Stimulated activated naive CD8-positive, alpha-beta T cell treated with anti-CD3 and anti-CD28 coated beads, Interleukin-15, Interleukin-2, amounts not matched to agents 100 ng/mL and 50 ng/mL, for 24 hours (primary cell): Measurements from ENCODE around the gene SRMS.
"Not testable (repeated sequence)": the region's sequence is repeated elsewhere in the genome, so short reads cannot be mapped to it uniquely, and the experiment has no call there.

Experiments
- H3K27ac Mint-ChIP-seq: one replicate; pipeline ENCODE4 v1.8.0; 2021; ENCODE audit warnings: mild to moderate bottlenecking, mixed read lengths
- H3K27me3 Mint-ChIP-seq: one replicate; pipeline ENCODE4 v1.8.0; 2021; ENCODE audit warnings: mixed read lengths
- H3K36me3 Mint-ChIP-seq: one replicate; pipeline ENCODE4 v1.8.0; 2021; ENCODE audit warnings: low read depth, mixed read lengths
- H3K4me1 Mint-ChIP-seq: one replicate; pipeline ENCODE4 v1.8.0; 2021; ENCODE audit warnings: low read depth, mixed read lengths
- H3K4me3 Mint-ChIP-seq: one replicate; pipeline ENCODE4 v1.8.0; 2021; ENCODE audit warnings: mild to moderate bottlenecking, mixed read lengths
- H3K9me3 Mint-ChIP-seq: one replicate; pipeline ENCODE4 v1.8.0; 2021; ENCODE audit warnings: mixed read lengths

Gene SRMS

DNA sequence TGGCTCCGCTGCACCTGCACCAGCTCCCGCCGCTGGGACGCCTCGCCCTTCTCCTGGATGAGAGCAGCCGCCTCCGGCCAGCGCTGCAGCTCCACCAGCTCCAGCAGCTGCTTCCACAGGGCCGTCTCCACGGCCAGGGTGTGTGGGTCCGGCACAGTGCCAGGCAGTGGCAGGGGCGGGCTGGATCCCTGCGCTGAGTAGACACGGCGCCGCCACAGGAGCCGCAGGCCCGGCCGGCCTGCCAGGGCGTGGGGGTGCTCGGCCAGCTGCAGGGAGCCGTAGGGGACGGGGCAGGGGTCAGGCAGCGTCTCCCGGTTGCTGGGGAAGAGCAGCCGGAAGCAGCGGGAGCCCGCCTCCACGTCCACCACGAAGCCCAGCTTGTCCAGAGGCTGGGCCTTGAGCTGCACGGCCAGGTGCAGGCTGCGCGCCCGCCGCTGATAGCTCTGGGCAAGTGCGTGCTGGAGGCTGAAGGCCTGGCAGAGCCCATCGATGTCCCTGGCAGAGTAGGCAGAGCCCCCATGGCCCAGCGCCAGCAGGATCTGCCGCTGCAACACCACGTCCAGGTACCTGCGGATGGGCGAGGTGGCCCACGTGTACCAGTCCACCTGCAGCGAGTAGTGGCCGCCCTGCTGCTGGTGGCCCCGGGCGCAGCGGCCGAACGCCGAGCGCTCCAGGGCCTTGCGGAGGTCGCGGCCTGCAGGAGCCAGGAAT, 15.8 kb upstream of the SRMS start:
- H3K4me3 Mint-ChIP-seq, result no peak overlapping the region
- H3K36me3 Mint-ChIP-seq, result peaks cover 4% of the 10 kb centered on the region
- no peaks in the 10 kb centered on the region for H3K9me3 Mint-ChIP-seq

DNA sequence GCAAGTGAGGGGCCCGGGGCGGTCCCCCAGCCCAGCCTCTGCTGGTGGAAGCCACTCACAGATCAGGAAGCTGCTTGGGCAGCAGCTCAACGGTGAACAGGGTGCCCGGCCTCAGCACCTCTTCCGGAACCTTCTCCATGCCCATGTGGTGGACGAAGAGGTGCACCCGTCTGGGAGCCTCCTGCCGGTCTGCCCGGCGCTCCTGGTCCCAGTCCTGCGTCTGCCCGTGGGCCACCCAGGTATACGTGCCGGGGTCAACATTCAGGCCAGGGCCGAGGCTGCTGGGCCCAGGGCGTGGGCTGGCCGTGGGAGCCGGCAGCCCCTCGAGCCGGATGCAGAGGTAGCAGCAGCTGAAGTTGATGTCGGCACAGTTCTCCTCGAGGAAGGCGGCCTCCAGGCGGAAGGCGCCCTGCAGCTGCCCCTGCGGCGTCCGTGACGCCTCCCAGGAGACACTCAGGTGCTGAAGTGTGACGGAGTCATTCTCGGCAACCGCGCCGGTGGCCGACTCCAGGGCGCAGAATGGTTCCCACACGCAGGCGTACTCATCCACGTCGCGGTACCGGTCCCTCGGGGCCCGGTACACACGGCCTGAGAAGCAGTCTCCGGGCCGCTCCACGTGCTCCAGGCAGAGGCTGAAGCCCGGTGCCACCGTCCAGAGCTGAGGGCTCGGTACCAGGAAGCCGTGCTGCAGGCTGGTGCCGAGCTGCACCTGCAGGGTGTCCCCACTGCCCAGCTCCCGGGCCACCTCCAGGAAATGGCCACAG, 15.1 kb upstream of the SRMS start:
- H3K27me3 Mint-ChIP-seq, result no peaks in the 10 kb centered on the region
- no peaks in the 10 kb centered on the region for H3K9me3 Mint-ChIP-seq
- no peak overlapping the region for H3K27ac Mint-ChIP-seq
- peaks cover 4% of the 10 kb centered on the region for H3K36me3 Mint-ChIP-seq
- peaks cover 8% of the 10 kb centered on the region for H3K4me1 Mint-ChIP-seq
- no peak overlapping the region for H3K4me3 Mint-ChIP-seq

More for the DNA sequence above, 15.8 kb upstream of the SRMS start:
- Mint-ChIP-seq H3K4me1 (peaks cover 15% of the 10 kb centered on the region), H3K27ac (no peak overlapping the region), H3K27me3 (no peaks in the 10 kb centered on the region)

DNA sequence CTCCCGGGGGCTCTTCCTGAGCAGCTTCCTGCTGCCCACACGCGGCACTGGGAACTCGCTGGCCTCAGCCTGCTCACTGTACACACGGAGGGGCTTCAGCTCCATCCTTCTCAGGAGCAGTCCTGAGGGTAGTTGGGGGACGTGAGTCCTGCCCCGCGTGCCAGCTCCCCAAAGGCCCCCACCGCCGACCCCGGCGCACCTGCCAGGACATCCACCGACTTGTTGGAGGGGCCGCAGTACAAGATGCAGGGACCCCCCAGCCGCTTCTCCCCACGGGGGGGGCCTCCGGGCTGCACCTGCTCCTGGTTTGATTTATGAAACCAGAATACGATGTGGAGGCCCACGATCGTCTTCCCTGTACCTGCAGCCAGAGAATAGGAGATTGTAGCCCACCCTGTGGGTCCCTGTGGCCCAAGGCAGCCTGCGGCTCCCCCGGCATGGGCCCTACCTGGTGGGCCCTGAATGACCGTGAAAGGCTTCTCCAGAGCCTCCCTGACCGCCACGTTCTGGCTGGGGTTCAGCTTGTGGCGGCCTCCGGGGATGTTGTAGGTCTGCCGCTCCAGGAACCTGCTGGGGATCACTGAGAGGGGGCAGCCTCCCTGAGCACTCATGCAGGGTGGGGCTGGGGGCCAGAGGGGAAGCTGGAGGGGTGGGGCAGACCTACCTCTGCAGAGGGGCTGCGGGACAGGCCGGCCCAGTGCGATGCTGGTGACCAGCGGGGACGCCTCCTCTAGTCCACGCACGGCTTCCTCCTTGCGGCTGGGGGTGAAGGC, 14.3 kb upstream of the SRMS start:
- no peaks in the 10 kb centered on the region for H3K27me3 Mint-ChIP-seq
- no peaks in the 10 kb centered on the region for H3K9me3 Mint-ChIP-seq

DNA sequence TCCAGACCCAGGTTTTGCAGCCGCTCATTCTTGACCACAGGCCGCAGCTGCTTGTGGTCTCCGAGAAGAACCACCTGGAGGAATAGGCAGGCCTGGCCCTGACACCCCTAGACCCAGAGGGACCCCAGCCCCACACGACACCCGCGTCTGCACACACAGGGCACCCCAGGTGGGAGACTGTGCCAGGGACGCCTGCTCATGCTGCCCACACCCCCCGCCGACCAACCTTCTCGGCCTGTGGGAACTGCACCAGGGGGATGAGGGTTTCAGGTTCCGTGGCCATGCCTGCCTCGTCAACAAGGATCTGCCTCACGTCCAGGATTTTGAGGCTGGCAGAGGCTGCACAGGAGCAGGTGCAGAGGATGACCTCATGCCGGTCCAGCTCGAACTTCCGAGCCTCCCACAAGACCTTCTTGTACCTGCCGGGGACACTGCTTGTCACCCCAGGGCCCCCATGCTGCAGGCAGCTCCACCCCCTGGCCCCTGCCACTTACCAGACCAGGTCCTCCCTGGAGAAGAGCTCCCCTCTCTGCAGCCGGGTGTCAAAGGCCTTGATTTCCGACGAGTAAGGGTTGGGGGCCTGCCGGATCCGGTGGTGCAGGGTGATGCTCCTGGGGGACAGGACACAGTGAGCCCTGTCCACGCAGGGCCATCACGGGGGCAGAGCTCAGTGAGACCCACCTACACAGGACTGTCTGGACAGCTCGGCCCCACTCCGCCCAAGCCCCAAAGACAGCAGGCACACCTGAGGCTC, 13.5 kb upstream of the SRMS start:
- peaks cover 4% of the 10 kb centered on the region for H3K36me3 Mint-ChIP-seq
- H3K9me3 Mint-ChIP-seq, result no peaks in the 10 kb centered on the region
- no peak overlapping the region for H3K4me3 Mint-ChIP-seq
- H3K27me3 Mint-ChIP-seq, result no peaks in the 10 kb centered on the region
- H3K27ac Mint-ChIP-seq, result no peak overlapping the region
- no peaks in the 10 kb centered on the region for H3K4me1 Mint-ChIP-seq

More for the DNA sequence above, 14.3 kb upstream of the SRMS start:
- no peaks in the 10 kb centered on the region for H3K4me1 Mint-ChIP-seq
- H3K4me3 Mint-ChIP-seq, result no peak overlapping the region
- H3K27ac Mint-ChIP-seq, result no peak overlapping the region
- peaks cover 4% of the 10 kb centered on the region for H3K36me3 Mint-ChIP-seq

DNA sequence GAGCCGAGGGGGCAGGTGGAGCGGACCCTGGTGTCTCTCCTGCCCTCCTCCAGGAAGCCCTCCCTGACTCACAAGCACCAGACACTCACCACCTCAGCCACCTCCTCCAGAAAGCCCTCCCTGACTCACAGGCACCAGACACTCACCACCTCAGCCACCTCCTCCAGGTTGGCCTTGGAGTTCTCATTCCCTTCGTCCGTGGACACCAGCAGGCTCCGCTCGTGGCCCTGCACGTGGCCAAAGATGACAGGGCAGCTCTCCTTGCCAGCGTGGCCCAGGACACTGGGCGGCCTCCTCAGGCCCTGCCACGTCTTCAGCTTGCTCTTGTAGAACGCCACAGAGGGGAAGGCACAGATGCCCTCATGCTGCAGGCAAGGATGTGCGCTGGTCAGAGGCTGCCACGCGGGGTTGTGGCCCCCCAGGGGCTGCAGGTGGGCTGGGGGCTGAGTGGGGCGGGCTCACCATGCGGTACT, 12.8 kb upstream of the SRMS start:
- H3K4me1 Mint-ChIP-seq, result no peaks in the 10 kb centered on the region
- H3K27ac Mint-ChIP-seq, result no peak overlapping the region
- no peaks in the 10 kb centered on the region for H3K27me3 Mint-ChIP-seq
- peaks cover 4% of the 10 kb centered on the region for H3K36me3 Mint-ChIP-seq
- no peak overlapping the region for H3K4me3 Mint-ChIP-seq
- no peaks in the 10 kb centered on the region for H3K9me3 Mint-ChIP-seq

DNA sequence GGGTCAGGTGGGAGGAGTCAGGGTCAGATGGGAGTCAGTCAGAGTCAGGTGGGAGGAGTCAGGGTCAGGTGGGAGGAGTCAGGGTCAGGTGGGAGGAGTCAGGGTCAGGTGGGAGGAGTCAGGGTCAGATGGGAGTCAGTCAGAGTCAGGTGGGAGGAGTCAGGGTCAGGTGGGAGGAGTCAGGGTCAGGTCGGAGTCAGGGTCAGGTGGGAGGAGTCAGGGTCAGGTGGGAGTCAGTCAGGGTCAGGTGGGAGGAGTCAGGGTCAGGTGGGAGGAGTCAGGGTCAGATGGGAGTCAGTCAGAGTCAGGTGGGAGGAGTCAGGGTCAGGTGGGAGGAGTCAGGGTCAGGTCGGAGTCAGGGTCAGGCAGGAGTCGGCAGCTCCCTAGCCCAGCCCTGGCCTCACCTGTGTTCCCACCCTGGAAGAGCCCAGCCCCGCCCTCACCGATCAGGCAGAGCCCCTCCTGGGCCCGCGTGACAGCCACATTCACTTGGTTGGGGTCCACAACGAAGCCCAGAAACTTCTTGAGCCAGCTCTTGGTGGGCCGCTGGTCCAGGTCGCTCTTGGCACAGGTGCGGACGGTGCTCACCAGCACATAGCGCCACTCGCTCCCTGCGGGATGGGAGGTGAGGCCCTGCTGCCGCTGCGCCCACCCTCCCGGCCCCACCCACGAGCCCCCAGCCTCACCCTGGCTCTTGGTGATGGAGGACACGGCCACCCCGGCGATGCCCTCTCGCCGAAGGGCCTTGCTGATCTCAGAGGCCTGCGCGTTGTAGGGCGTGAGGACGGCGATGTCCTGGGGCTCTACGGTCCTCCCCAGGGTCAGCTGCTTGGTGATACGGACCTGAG, 12.2 kb upstream of the SRMS start:
- H3K27me3 Mint-ChIP-seq, result not testable (repeated sequence)

DNA sequence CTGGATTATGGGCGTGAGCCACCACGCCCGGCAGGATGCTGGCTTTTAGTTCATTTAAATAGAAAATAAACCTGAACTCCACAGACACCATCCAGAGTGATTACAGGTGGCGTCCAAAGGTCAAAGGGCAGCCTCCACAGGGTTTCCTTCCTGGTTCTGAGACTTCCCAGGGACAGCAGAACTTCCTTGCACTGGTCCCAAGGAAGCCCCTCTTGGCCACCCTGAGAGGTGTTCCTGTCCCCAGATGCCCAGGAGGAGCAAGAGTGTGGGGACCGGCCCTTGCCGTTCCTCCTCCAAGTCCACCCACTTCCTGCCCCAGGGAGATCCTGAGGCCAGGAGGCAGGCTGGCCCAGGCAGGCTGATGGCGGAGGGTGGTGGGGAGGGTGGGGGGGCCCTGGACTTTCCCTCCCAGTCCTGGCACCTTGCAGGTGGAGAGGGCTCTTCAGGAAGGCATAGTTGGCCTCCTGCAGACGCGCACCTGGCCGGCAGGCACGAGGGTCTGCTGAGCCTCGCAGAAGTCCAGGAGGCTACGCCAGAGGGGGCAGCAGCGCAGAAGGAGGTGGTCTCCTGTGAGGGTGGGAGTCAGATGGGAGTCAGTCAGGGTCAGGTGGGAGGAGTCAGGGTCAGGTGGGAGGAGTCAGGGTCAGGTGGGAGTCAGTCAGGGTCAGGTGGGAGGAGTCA, 11.4 kb upstream of the SRMS start:
- H3K36me3 Mint-ChIP-seq, result peaks cover 4% of the 10 kb centered on the region
- no peaks in the 10 kb centered on the region for H3K4me1 Mint-ChIP-seq
- H3K9me3 Mint-ChIP-seq, result no peaks in the 10 kb centered on the region
- no peaks in the 10 kb centered on the region for H3K27me3 Mint-ChIP-seq
- no peak overlapping the region for H3K4me3 Mint-ChIP-seq
- no peak overlapping the region for H3K27ac Mint-ChIP-seq

More for the DNA sequence above, 12.2 kb upstream of the SRMS start:
- not testable (repeated sequence) for H3K4me1 Mint-ChIP-seq, H3K4me3 Mint-ChIP-seq, H3K9me3 Mint-ChIP-seq, H3K36me3 Mint-ChIP-seq, H3K27ac Mint-ChIP-seq

DNA sequence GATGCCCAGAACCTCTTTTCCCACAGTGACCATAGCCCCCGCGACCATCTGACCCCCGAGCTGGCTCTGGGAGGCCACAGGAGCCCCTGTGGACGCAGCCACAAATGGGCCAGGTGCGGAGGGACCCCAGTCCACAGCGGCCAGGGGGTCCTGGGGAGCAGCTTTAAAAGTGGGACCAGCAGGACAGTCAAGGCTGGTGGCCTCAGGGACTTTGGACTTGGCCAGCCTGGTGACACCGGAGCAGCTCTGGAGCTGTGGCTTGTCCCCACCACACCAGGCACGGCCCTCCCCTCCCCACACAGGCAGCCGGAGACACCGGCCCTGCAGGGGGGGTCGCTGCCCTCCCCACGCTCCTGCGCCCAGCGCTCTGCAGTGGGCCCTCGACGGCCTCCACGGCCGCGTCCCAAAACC, 9.9 kb upstream of the SRMS start:
- no peaks in the 10 kb centered on the region for H3K9me3 Mint-ChIP-seq

DNA sequence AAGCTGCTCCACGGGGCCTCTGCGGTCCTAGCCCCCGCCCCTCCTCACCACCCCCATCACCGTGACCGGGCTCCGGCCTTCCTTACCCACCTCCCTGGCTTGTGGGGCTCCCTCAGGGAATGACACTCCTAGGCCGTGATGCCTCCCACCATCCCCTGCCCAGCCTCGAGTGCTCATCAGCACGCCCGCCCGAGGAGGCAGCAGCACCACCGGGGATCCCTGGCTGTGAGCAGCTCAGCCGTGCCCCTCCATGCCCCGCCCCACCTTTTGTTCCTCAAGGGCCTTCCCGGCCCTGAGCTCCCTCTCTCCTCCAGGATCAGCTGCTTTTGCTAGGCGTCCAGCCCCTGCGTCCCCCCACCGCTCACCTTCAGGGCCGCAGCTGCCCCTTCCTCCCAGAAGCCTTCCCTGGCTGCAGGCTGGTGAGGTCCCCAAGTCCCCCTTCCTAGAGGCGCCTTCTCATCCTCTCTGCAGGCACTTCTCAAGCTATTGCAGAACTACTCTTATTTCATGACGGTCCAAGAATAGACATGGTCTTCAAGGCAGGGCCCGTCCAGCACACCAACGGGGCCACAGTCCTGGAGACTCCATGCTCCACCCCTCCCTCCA, 9.4 kb upstream of the SRMS start:
- Mint-ChIP-seq H3K36me3 (peaks cover 4% of the 10 kb centered on the region), H3K9me3 (no peaks in the 10 kb centered on the region), H3K27me3 (no peaks in the 10 kb centered on the region), H3K4me1 (peaks cover 12% of the 10 kb centered on the region), H3K27ac (no peak overlapping the region), H3K4me3 (no peak overlapping the region)

More for the DNA sequence above, 9.9 kb upstream of the SRMS start:
- Mint-ChIP-seq H3K4me1 (peaks cover 8% of the 10 kb centered on the region), H3K27ac (no peak overlapping the region), H3K36me3 (peaks cover 4% of the 10 kb centered on the region), H3K27me3 (no peaks in the 10 kb centered on the region), H3K4me3 (no peak overlapping the region)

DNA sequence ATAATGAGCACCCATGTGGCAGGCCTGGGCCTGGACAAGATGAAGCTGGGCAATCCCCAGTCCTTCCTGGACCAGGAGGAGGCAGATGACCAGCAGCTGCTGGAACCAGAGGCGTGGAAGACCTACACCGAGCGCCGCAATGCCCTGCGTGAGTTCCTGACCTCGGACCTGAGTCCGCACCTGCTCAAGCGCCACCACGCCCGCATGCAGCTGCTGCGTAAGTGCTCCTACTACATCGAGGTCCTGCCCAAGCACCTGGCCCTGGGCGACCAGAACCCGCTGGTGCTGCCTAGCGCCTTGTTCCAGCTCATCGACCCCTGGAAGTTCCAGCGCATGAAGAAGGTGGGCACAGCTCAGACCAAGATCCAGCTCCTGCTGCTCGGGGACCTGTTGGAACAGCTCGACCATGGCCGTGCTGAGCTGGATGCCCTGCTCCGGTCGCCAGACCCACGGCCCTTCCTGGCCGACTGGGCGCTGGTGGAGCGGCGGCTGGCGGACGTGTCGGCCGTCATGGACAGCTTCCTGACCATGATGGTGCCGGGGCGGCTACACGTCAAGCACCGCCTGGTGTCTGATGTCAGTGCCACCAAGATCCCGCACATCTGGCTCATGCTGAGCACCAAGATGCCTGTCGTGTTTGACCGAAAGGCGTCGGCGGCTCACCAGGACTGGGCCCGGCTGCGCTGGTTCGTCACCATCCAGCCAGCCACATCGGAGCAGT, 8.3 kb upstream of the SRMS start:
- Mint-ChIP-seq H3K27ac (no peak overlapping the region), H3K4me3 (no peak overlapping the region)

DNA sequence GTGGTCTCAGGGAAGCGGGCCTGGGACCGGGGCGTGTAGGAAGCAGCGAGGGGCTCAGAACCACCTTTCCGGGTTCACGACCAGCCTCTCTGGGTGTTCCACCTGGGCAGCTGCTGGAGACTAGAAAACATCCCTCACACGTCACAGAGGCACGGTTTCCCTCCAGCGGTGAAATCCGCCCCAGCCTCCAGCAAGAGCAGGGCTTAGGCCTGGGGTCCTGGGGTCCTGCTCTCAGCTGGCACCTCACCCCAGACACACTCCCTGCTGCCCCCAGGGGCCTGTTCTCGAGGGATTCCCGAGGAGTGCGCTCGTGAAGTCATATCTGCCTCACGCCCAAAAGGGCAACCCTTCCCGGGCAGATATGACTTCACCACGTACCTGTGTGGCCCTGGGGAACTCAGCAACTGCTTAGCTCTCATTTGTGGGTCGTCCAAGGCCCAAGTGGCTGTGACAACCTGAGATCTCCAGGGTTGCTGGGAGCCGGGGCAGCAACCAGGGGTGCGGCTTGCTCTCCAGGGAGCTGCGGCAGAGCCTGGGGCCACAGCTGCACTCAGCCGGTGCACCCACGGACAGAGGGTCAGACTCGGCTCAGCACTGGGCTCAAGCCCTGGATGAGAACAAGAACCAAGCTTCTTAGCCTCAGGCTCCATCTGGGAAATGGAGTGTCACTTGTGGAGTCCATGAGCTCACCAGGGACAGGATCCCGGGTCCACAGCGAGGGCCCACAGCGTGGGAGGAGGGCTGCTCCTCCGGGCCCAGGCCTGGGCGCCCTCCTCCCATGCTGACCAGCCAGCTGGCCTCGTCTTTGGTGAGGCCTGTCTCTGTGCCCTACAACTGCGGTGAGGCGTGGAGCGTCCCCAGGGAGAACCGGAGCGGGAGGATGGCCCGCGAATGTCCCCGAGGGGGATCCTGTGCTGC, 7.1 kb upstream of the SRMS start:
- Mint-ChIP-seq H3K27me3 (peaks cover 3% of the 10 kb centered on the region), H3K27ac (no peak overlapping the region), H3K36me3 (no peaks in the 10 kb centered on the region), H3K9me3 (no peaks in the 10 kb centered on the region), H3K4me3 (no peak overlapping the region), H3K4me1 (peaks cover 12% of the 10 kb centered on the region)

More for the DNA sequence above, 8.3 kb upstream of the SRMS start:
- peaks cover 12% of the 10 kb centered on the region for H3K4me1 Mint-ChIP-seq
- H3K36me3 Mint-ChIP-seq, result peaks cover 4% of the 10 kb centered on the region
- no peaks in the 10 kb centered on the region for H3K9me3 Mint-ChIP-seq
- peaks cover 3% of the 10 kb centered on the region for H3K27me3 Mint-ChIP-seq

DNA sequence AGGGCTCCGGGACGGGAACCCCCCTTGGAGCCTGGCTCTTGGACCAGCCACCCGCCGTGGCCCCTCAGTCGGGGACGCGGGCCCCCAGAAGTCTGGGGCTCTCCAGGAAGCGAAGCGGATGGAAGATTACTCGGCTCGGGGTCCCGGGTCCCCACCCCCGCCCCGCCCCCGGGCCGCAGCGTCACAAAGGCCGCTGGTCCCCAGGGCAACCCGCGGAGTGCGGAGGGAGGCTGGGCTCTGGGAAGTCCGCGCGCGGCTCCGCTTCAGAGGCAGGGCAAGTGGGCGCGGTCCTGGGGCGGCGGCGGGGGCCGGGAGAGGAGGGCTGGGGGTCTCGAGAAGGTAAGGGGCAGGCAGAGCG, 6.4 kb upstream of the SRMS start, which contains the start of gene FNDC11:
Gene FNDC11 (plus strand): TSS at position 227 of the 358 bp plus-strand sequence. CDS start 1,505 bp downstream, outside the sequence.
- H3K9me3 Mint-ChIP-seq, result no peaks in the 10 kb centered on the region
- H3K4me3 Mint-ChIP-seq, result peak within 1 kb of the TSS; percentile 43
- H3K27me3 Mint-ChIP-seq, result peaks cover 3% of the 10 kb centered on the region
- H3K27ac Mint-ChIP-seq, result peak within 1 kb of the TSS; percentile 40
- peaks cover 12% of the 10 kb centered on the region for H3K4me1 Mint-ChIP-seq
- H3K36me3 Mint-ChIP-seq, result no peaks in the 10 kb centered on the region
